Neural crest cell (in vitro differentiated cells): ENCODE measurements around the gene STIM2. TPM values are rescaled to one million over a fixed set of nuclear protein-coding genes. Genes with fewer than 3 reads are reported as not detected.

Source experiments
- DNase-seq: peaks from one replicate; pipeline ENCODE4 v3.0.0; 2021; ENCODE audit warnings: low read depth, mixed read lengths, low spot score
- H3K27ac Mint-ChIP-seq: one replicate; pipeline ENCODE4 v1.8.0; 2021; ENCODE audit warnings: mild to moderate bottlenecking, mixed read lengths; ENCODE audit not compliant: unreplicated experiment
- H3K27me3 Mint-ChIP-seq: 2 replicates; pipeline ENCODE4 v1.8.0; 2021; ENCODE audit warnings: low read depth, mild to moderate bottlenecking, mixed read lengths
- H3K36me3 Mint-ChIP-seq: 2 replicates; pipeline ENCODE4 v1.8.0; 2021; ENCODE audit warnings: low read depth, mild to moderate bottlenecking, mixed read lengths
- H3K4me1 Mint-ChIP-seq: 2 replicates; pipeline ENCODE4 v1.8.0; 2021; ENCODE audit warnings: mixed read lengths
- H3K4me3 Mint-ChIP-seq: one replicate; pipeline ENCODE4 v1.8.0; 2021; ENCODE audit warnings: mild to moderate bottlenecking, mixed read lengths
- H3K9me3 Mint-ChIP-seq: 2 replicates; pipeline ENCODE4 v1.8.0; 2021; ENCODE audit warnings: mixed read lengths
- CTCF ChIP-seq: fragments of 200-600 bp; sonication (generic); conservative IDR thresholded peaks from 2 replicates; pipeline ENCODE4 v1.5.0; 2021; ENCODE audit warnings: antibody characterized with exemption, mild to moderate bottlenecking
- total RNA-seq: library from RNA; stranded (reverse); gene quantifications from 2 replicates; pipeline ENCODE4 v1.2.1, GENCODE V29; 2021

Gene STIM2
- total RNA-seq, 1 donor from 2014 or later: 30.5 TPM

GRCh38 chr4:26829018-26829417 is 31.6 kb upstream of the STIM2 start:
- Mint-ChIP-seq H3K4me1 (no peaks in the 10 kb centered on the region), H3K27me3 (no peaks in the 10 kb centered on the region), H3K9me3 (no peaks in the 10 kb centered on the region), H3K36me3 (no peaks in the 10 kb centered on the region), H3K4me3 (no peak overlapping the region), H3K27ac (no peak overlapping the region)
- DNase-seq: no peak
- no peak for TF ChIP-seq CTCF

- Mint-ChIP-seq H3K4me3 (no peak overlapping the region), H3K4me1 (no peaks in the 10 kb centered on the region), H3K27me3 (no peaks in the 10 kb centered on the region), H3K36me3 (no peaks in the 10 kb centered on the region), H3K9me3 (peaks cover 5% of the 10 kb centered on the region), H3K27ac (no peak overlapping the region)
- no peak for TF ChIP-seq CTCF
- DNase-seq: no peak
These were observed 30.6 kb upstream of the STIM2 start for GRCh38 chr4:26830033-26830432.

GRCh38 chr4:26830701-26831100 is 29.9 kb upstream of the STIM2 start:
- no peak for TF ChIP-seq CTCF
- Mint-ChIP-seq H3K27ac (no peak overlapping the region), H3K36me3 (no peaks in the 10 kb centered on the region), H3K9me3 (peaks cover 5% of the 10 kb centered on the region), H3K27me3 (no peaks in the 10 kb centered on the region), H3K4me3 (no peak overlapping the region), H3K4me1 (no peaks in the 10 kb centered on the region)
- DNase-seq: no peak

GRCh38 chr4:26836539-26836938 is 24.1 kb upstream of the STIM2 start:
- no peak overlapping the region for H3K27ac Mint-ChIP-seq
- DNase-seq: no peak
- no peaks in the 10 kb centered on the region for H3K27me3 Mint-ChIP-seq
- peaks cover 5% of the 10 kb centered on the region for H3K9me3 Mint-ChIP-seq
- no peak for TF ChIP-seq CTCF
- H3K36me3 Mint-ChIP-seq: no peaks in the 10 kb centered on the region
- no peak overlapping the region for H3K4me3 Mint-ChIP-seq
- no peaks in the 10 kb centered on the region for H3K4me1 Mint-ChIP-seq

GRCh38 chr4:26837993-26838842 is 22.4 kb upstream of the STIM2 start:
- Mint-ChIP-seq H3K4me3 (no peak overlapping the region), H3K27ac (no peak overlapping the region), H3K9me3 (peaks cover 5% of the 10 kb centered on the region), H3K27me3 (no peaks in the 10 kb centered on the region), H3K36me3 (no peaks in the 10 kb centered on the region), H3K4me1 (no peaks in the 10 kb centered on the region)
- DNase-seq: no peak
- no peak for TF ChIP-seq CTCF
